DND-41 (cell line): ENCODE measurements around the gene ZNF330.

Experiments used
- ATAC-seq: fragments of 200-7000 bp; cut with Tn5 transposase; 3 replicates; pipeline ENCODE4 v1.9.1; 2021; ENCODE audit warnings: low read depth; ENCODE audit not compliant: insufficient read depth
- DNase-seq: peaks from one replicate; pipeline ENCODE4 v3.0.0-alpha.2; 2020
- H2AFZ ChIP-seq: 2 replicates; pipeline ENCODE4 v1.6.0; 2012; ENCODE audit warnings: low read depth, low read length
- H3K27ac ChIP-seq: 2 replicates; pipeline ENCODE4 v1.5.1; 2012; ENCODE audit warnings: low read length, inconsistent platforms
- H3K27me3 ChIP-seq: fragments of 200-600 bp; sonication (generic); 2 replicates; pipeline ENCODE4 v1.6.0; 2012; ENCODE audit warnings: low read length, mild to moderate bottlenecking, inconsistent platforms; ENCODE audit not compliant: insufficient read depth, poor library complexity
- H3K36me3 ChIP-seq: 2 replicates; pipeline ENCODE4 v1.5.1; 2012; ENCODE audit warnings: low read length, inconsistent platforms; ENCODE audit not compliant: insufficient read depth
- H3K4me1 ChIP-seq: 2 replicates; pipeline ENCODE4 v1.5.1; 2012; ENCODE audit warnings: mild to moderate bottlenecking, low read length; ENCODE audit not compliant: insufficient read depth
- H3K4me2 ChIP-seq: 2 replicates; pipeline ENCODE4 v1.6.0; 2012; ENCODE audit warnings: mild to moderate bottlenecking, moderate library complexity, low read length, inconsistent platforms; ENCODE audit not compliant: insufficient read depth
- H3K4me3 ChIP-seq, 2 experiments: fragments of 200-600 bp in 1 of 2; shearing (Covaris generic) in 1 of 2; 2 replicates each; pipeline ENCODE4 v1.5.1; 2012 to 2016; ENCODE audit warnings: inconsistent platforms in 2 of 2, low read length in 2 of 2, mild to moderate bottlenecking in 2 of 2, low read depth in 1 of 2, moderate library complexity in 1 of 2
- H3K79me2 ChIP-seq: 2 replicates; pipeline ENCODE4 v1.6.0; 2012; ENCODE audit warnings: low read length, inconsistent platforms; ENCODE audit not compliant: insufficient read depth
- H3K9ac ChIP-seq: 2 replicates; pipeline ENCODE4 v1.6.0; 2012; ENCODE audit warnings: low read depth, mild to moderate bottlenecking, inconsistent platforms, low read length, moderate library complexity
- H3K9me3 ChIP-seq: 2 replicates; pipeline ENCODE4 v1.5.1; 2012; ENCODE audit warnings: low read length, moderate library complexity, mild to moderate bottlenecking, inconsistent platforms; ENCODE audit not compliant: insufficient read depth, severe bottlenecking
- H4K20me1 ChIP-seq: 2 replicates; pipeline ENCODE4 v1.6.0; 2012; ENCODE audit warnings: low read length; ENCODE audit not compliant: insufficient read depth
- EZH2 ChIP-seq: IDR thresholded peaks from 3 replicates; pipeline ENCODE4 v1.6.1; 2012; ENCODE audit warnings: borderline replicate concordance, low read depth, mild to moderate bottlenecking, moderate library complexity, low read length, inconsistent platforms; ENCODE audit not compliant: severe bottlenecking
- TF ChIP-seq, protein P1 (sequence below): IDR thresholded peaks from 2 replicates; pipeline ENCODE4 v1.5.1; 2012; ENCODE audit warnings: borderline replicate concordance, low read length, moderate library complexity, mild to moderate bottlenecking; ENCODE audit not compliant: poor library complexity, severe bottlenecking; ENCODE audit errors: extremely low read depth

The ZNF330 gene

DNA sequence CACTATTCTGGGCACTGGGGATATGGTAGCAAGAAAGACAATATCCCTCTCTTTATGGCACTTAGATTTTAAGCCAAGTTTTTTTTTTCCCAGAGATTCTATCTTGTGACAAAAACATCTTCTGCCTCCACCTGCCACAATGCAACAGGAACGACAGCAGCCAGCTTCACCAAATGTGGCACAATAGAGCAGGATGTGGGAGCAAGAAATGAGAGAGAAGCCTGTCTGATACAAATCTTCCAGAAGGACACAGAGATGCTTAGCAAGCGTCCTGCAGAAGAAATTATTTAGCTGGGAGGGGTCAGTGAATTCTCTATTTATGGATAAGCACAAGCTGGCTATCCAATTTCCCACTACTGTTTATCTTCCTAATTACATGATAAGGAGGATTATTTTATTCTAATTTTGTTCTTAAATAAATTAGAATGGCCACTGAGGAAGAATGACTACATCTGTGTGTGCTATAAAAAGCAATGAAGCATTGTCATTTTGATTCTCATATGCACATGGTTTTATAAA lies 27.1 kb upstream of the ZNF330 start:
- Histone ChIP-seq H3K9ac (no peak overlapping the region), H4K20me1 (no peaks in the 10 kb centered on the region), H3K79me2 (no peaks in the 10 kb centered on the region), H3K9me3 (no peaks in the 10 kb centered on the region), H3K36me3 (no peaks in the 10 kb centered on the region), H3K4me3 (no peak overlapping the region), H2AFZ (no peak overlapping the region), H3K4me1 (no peaks in the 10 kb centered on the region), H3K27ac (no peak overlapping the region), H3K27me3 (no peaks in the 10 kb centered on the region), H3K4me2 (no peak overlapping the region)
- no peak for ATAC-seq
- no peak for TF ChIP-seq EZH2
- TF ChIP-seq, protein P1, sequence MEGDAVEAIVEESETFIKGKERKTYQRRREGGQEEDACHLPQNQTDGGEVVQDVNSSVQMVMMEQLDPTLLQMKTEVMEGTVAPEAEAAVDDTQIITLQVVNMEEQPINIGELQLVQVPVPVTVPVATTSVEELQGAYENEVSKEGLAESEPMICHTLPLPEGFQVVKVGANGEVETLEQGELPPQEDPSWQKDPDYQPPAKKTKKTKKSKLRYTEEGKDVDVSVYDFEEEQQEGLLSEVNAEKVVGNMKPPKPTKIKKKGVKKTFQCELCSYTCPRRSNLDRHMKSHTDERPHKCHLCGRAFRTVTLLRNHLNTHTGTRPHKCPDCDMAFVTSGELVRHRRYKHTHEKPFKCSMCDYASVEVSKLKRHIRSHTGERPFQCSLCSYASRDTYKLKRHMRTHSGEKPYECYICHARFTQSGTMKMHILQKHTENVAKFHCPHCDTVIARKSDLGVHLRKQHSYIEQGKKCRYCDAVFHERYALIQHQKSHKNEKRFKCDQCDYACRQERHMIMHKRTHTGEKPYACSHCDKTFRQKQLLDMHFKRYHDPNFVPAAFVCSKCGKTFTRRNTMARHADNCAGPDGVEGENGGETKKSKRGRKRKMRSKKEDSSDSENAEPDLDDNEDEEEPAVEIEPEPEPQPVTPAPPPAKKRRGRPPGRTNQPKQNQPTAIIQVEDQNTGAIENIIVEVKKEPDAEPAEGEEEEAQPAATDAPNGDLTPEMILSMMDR: no peak
- DNase-seq: no peak

DNA sequence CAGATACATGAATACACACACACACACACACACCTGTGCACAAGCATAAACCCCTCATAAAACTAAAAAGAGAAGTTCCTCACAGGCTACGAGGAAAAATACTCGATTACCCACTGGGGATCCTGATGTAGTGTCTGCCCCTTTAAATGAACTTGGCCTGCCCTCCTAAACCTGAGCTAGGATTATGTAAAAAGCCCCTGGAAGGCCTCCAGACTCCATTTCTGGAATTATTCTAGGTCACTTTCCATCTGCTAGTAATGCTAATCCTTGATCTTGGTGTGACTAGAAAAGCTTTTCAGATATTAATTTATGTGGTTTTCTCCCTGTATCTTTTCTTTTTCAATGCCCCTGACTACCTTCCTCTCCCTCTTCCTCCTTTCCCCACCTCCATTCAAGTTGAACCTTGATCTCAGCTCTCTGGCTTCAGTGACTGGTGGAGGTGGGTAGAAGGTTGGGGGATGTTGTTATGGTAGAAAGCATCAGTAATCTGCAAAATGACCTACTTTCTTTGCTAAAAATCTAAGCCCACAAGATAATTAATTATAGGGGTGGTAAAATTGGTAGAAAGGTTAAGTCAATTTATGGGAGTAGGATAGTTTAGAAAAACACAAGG lies 25.5 kb upstream of the ZNF330 start:
- Histone ChIP-seq H3K27me3 (no peaks in the 10 kb centered on the region), H3K27ac (no peak overlapping the region), H2AFZ (no peak overlapping the region), H3K4me2 (no peak overlapping the region), H3K36me3 (no peaks in the 10 kb centered on the region), H3K79me2 (no peaks in the 10 kb centered on the region), H3K9me3 (no peaks in the 10 kb centered on the region), H3K4me3 (no peak overlapping the region), H3K4me1 (no peaks in the 10 kb centered on the region), H3K9ac (no peak overlapping the region), H4K20me1 (no peaks in the 10 kb centered on the region)
- ATAC-seq (no peak), DNase-seq (no peak)
- TF ChIP-seq, protein P1: no peak
- no peak for TF ChIP-seq EZH2

DNA sequence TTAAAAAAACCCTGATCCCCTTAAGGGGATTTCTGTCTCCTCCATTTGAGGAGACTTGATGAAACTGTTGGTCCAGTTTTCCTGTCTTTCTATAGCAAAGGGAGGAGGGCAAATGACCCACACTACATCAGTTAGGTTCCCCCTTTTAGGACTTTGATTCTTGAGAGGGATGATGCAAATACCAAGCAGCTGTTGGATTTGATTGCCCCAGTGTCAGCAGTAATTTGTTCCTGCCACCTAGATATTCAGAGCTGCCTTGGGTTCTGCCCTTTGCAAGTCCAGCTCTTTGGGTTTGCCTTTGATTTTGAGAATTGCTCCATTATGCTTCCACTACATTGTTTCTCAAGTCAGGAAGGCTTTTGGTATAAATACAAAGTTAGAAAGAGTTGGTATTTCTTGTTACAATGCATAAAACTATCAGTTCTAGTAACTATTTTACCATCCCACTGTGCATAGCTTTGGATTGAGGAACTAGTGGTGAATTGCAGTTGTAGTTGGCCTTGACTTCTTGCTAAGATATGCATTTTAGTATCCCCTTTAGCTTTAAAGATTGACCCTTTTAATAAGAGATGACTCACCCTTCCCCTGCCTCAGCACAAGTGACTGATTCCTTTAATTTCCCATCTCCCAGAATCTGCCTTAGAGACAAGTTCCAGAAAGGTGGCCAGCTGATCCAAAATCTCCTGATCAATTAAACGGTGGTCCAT lies 24.3 kb upstream of the ZNF330 start:
- no peak for DNase-seq
- no peaks in the 10 kb centered on the region for H3K79me2 ChIP-seq
- no peaks in the 10 kb centered on the region for H4K20me1 ChIP-seq
- H3K4me3 ChIP-seq: no peak overlapping the region
- H3K27me3 ChIP-seq: no peaks in the 10 kb centered on the region
- H2AFZ ChIP-seq: no peak overlapping the region
- no peaks in the 10 kb centered on the region for H3K9me3 ChIP-seq
- H3K4me2 ChIP-seq: no peak overlapping the region
- H3K36me3 ChIP-seq: no peaks in the 10 kb centered on the region
- ATAC-seq: no peak
- no peak overlapping the region for H3K9ac ChIP-seq
- H3K27ac ChIP-seq: no peak overlapping the region
- H3K4me1 ChIP-seq: no peaks in the 10 kb centered on the region
- TF ChIP-seq EZH2: no peak
- TF ChIP-seq, protein P1: no peak
